Cardiac fibroblast (primary cell): ENCODE measurements around the gene MYO7A.
A peak's percentile ranks its signal among the peaks of the same experiment; 100 is the strongest.

Source experiments
- DNase-seq, 2 donors: peaks; one replicate each; pipeline versions ENCODE4 v3.0.0 to v3.0.0-alpha.2; 2010; ENCODE audit warnings: low read depth in 2 of 2
- H3K4me3 ChIP-seq, 2 donors: replicated peaks in 1 of 2; 1 replicate in 1 of 2; 2 replicates in 1 of 2; pipeline ENCODE4 v1.5.1; 2011; ENCODE audit warnings: low read depth in 2 of 2, low read length in 2 of 2, mild to moderate bottlenecking in 2 of 2, moderate library complexity in 1 of 2
- CTCF ChIP-seq: IDR thresholded peaks from one replicate; pipeline ENCODE4 v1.5.1; 2011; ENCODE audit warnings: low read depth, mild to moderate bottlenecking, low read length, inconsistent platforms

MYO7A gene

GRCh38 chr11:77147036-77147315, 18.9 kb downstream of the MYO7A start:
- H3K4me3 ChIP-seq: no peak overlapping the region
- DNase-seq: no peak
- TF ChIP-seq CTCF: no peak

- TF ChIP-seq CTCF: no peak
- DNase-seq: no peak
- no peak overlapping the region for H3K4me3 ChIP-seq
Observed at GRCh38 chr11:77147668-77148321, 19.7 kb downstream of the MYO7A start.

GRCh38 chr11:77148963-77149715, 21.1 kb downstream of the MYO7A start:
- H3K4me3 ChIP-seq: no peak overlapping the region
- TF ChIP-seq CTCF: no peak
- no peak for DNase-seq

GRCh38 chr11:77149716-77150392, 21.8 kb downstream of the MYO7A start:
- no peak for DNase-seq
- TF ChIP-seq CTCF: no peak
- no peak overlapping the region for H3K4me3 ChIP-seq

GRCh38 chr11:77150836-77151235, 22.8 kb downstream of the MYO7A start:
- no peak for TF ChIP-seq CTCF
- no peak overlapping the region for H3K4me3 ChIP-seq
- DNase-seq: no peak

- TF ChIP-seq CTCF: no peak
- H3K4me3 ChIP-seq: no peak overlapping the region
- DNase-seq: peak in 1 of 2 donors; percentile 14
Observed at GRCh38 chr11:77151804-77152509, 23.9 kb downstream of the MYO7A start.
